Sigmoid colon (tissue), 4 donors: ENCODE results near the gene ADAM10.

Source experiments
- CTCF ChIP-seq, 4 experiments: fragments of 450-650 bp in 3 of 4; fragments of 200-600 bp in 1 of 4; IDR thresholded peaks; one replicate each; pipeline ENCODE4 v1.5.1; 2016 to 2019; ENCODE audit warnings: antibody characterized with exemption in 4 of 4, mild to moderate bottlenecking in 3 of 4, moderate library complexity in 2 of 4
- EP300 ChIP-seq, 4 donors: sonication (generic); formaldehyde crosslinking; IDR thresholded peaks; one replicate each; pipeline ENCODE4 v1.6.1; 2017; ENCODE audit warnings: antibody characterized with exemption in 4 of 4
- POLR2A ChIP-seq, 2 donors: fragments of 450-650 bp; IDR thresholded peaks; one replicate each; pipeline ENCODE4 v1.6.1; 2016; ENCODE audit warnings: antibody characterized with exemption in 2 of 2, mild to moderate bottlenecking in 2 of 2, moderate library complexity in 2 of 2
- POLR2AphosphoS5 ChIP-seq, 4 donors: sonication (generic); formaldehyde crosslinking; IDR thresholded peaks; one replicate each; pipeline ENCODE4 v1.6.1; 2017; ENCODE audit warnings: antibody characterized with exemption in 4 of 4

DNA sequence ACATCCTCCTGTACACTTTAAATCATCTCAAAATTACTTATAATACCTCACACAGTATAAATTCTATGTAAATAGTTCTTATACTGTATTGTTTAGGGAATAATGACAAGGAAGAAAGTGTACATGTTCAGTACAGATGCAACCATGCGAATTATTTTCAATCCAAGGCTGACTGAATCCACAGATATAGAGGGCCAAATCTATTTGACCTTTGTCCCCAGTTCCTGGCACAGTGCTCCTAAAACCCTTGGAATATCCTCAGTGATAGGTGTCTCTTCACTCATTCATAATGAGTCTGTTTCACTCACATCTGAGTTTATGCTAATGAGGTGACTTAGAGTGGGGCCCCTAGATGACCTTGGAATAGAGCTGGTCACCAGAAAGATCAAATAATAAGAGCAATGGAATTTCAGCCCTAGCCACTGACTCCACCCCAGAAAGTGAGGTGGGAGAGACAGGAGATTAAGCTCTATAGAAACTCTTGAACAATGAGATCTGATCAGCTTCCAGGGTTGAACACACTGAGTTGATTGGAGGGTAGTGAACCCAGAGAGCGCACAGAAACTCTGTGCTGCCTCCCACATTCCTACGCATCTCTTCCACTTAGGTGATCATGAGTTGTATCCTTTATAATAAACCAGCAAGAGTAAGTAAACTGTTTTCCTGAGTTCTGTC, 65.3 kb downstream of the ADAM10 start:
- no peak for TF ChIP-seq CTCF (IDR thresholded peaks at IDR 0.05)
- no peak for TF ChIP-seq POLR2A (IDR thresholded peaks at IDR 0.05)
- TF ChIP-seq EP300 (IDR thresholded peaks at IDR 0.05) = no peak
- TF ChIP-seq POLR2AphosphoS5 (IDR thresholded peaks at IDR 0.05) = no peak
